Activated T-helper 1 cell treated with anti-CD3 and anti-CD28 coated beads, Interleukin-12 subunit alpha, Interleukin-12 subunit beta, Interleukin-2, Interleukin-4 antibody, amounts not matched to agents 30 ng/mL and 10 ng/mL and 1 ng/mL, durations not matched to agents 14 hours and 24 hours and 36 hours (primary cell): Measurements from ENCODE around the gene LY6G6F. TPM values are rescaled to one million over a fixed set of nuclear protein-coding genes. Genes with fewer than 3 reads are reported as not detected.
"Not testable (repeated sequence)": the region's sequence is repeated elsewhere in the genome, so short reads cannot be mapped to it uniquely, and the experiment has no call there.

Source experiments
- DNase-seq: peaks from one replicate; pipeline ENCODE4 v3.0.0; 2021; ENCODE audit warnings: low spot score
- H3K27ac Mint-ChIP-seq: one replicate; pipeline ENCODE4 v1.8.0; 2021; ENCODE audit warnings: mild to moderate bottlenecking, mixed read lengths
- H3K27me3 Mint-ChIP-seq: one replicate; pipeline ENCODE4 v1.8.0; 2022; ENCODE audit warnings: mild to moderate bottlenecking, moderate library complexity, mixed read lengths; ENCODE audit not compliant: insufficient read depth
- H3K36me3 Mint-ChIP-seq: one replicate; pipeline ENCODE4 v1.8.0; 2021; ENCODE audit warnings: low read depth, mixed read lengths
- H3K4me1 Mint-ChIP-seq: one replicate; pipeline ENCODE4 v1.8.0; 2021; ENCODE audit warnings: low read depth, mixed read lengths
- H3K4me3 Mint-ChIP-seq: one replicate; pipeline ENCODE4 v1.8.0; 2021; ENCODE audit warnings: mild to moderate bottlenecking, moderate library complexity, mixed read lengths
- H3K9me3 Mint-ChIP-seq: one replicate; pipeline ENCODE4 v1.8.0; 2021; ENCODE audit warnings: mixed read lengths
- intact Hi-C: fragments of 100-400 bp; cut with micrococcal nuclease; formaldehyde crosslinking; loops from one replicate; pipeline ENCODE4 v1.15.1; 2024
- total RNA-seq: library from RNA; stranded (reverse); gene quantifications from 2 replicates; pipeline ENCODE4 v1.2.3, GENCODE V29; 2022

The LY6G6F gene
- total RNA-seq, 1 donor from 2014 or later: not detected

- H3K4me1 Mint-ChIP-seq: peaks cover 34% of the 10 kb centered on the region
- no peaks in the 10 kb centered on the region for H3K27me3 Mint-ChIP-seq
- peak overlapping the region; percentile 1 for H3K27ac Mint-ChIP-seq
- no peak for DNase-seq
- intact Hi-C loops: no loop called here
- H3K9me3 Mint-ChIP-seq: no peaks in the 10 kb centered on the region
- peaks cover 22% of the 10 kb centered on the region for H3K36me3 Mint-ChIP-seq
- peak overlapping the region; percentile 98 for H3K4me3 Mint-ChIP-seq
Observed at GRCh38 chr6:31700740-31701401, 5.8 kb upstream of the LY6G6F start.

- Mint-ChIP-seq H3K9me3 (no peaks in the 10 kb centered on the region), H3K27me3 (no peaks in the 10 kb centered on the region), H3K4me3 (peak overlapping the region; percentile 98), H3K27ac (peak overlapping the region; percentile 97), H3K4me1 (peaks cover 34% of the 10 kb centered on the region), H3K36me3 (peaks cover 22% of the 10 kb centered on the region)
- intact Hi-C loops: loop anchor here (1.0 to 2.0 kb wide), 3 partner anchors 22 to 201 kb away; partner anchors contain the start of genes VWA7 and ZBTB12
- DNase-seq: no peak
Observed at GRCh38 chr6:31701666-31702404, 4.8 kb upstream of the LY6G6F start.

GRCh38 chr6:31702405-31702818, 4.3 kb upstream of the LY6G6F start:
- Mint-ChIP-seq H3K4me1 (peaks cover 31% of the 10 kb centered on the region), H3K9me3 (no peaks in the 10 kb centered on the region), H3K27me3 (no peaks in the 10 kb centered on the region), H3K4me3 (peak overlapping the region; percentile 98), H3K36me3 (peaks cover 18% of the 10 kb centered on the region), H3K27ac (peak overlapping the region; percentile 97)
- intact Hi-C loops: loop anchor here (1.0 to 2.0 kb wide), 3 partner anchors 22 to 200 kb away; partner anchors contain the start of genes VWA7 and ZBTB12
- DNase-seq: peak; percentile 11

- Mint-ChIP-seq H3K9me3 (no peaks in the 10 kb centered on the region), H3K4me3 (peak within 1 kb of the TSS; percentile 98), H3K27me3 (no peaks in the 10 kb centered on the region), H3K27ac (peak within 1 kb of the TSS; percentile 97), H3K36me3 (peaks cover 14% of the 10 kb centered on the region), H3K4me1 (peaks cover 25% of the 10 kb centered on the region)
- intact Hi-C loops: loop anchor here (1.0 to 2.0 kb wide), 12 partner anchors 23 to 256 kb away; partner anchors contain the start of genes BAG6, CLIC1, DDAH2 and HSPA1B
- peak; percentile 95 for DNase-seq
Observed at GRCh38 chr6:31702819-31703716, 3.6 kb upstream of the LY6G6F start, which contains the start of gene ABHD16A. ABHD16A (minus strand) TSS chr6:31703324; CDS start chr6:31703281, 43 bp downstream.

GRCh38 chr6:31705931-31706330, 735 bp upstream of the LY6G6F start:
- Mint-ChIP-seq H3K9me3 (no peaks in the 10 kb centered on the region), H3K36me3 (peaks cover 8% of the 10 kb centered on the region), H3K27ac (no peak overlapping the region), H3K4me3 (no peak overlapping the region), H3K4me1 (peaks cover 25% of the 10 kb centered on the region), H3K27me3 (no peaks in the 10 kb centered on the region)
- no peak for DNase-seq
- intact Hi-C loops: no loop called here

GRCh38 chr6:31707701-31708100, 1.0 kb downstream of the LY6G6F start:
- Mint-ChIP-seq H3K27ac (no peak overlapping the region), H3K27me3 (peaks cover 4% of the 10 kb centered on the region), H3K9me3 (no peaks in the 10 kb centered on the region), H3K4me3 (no peak overlapping the region), H3K4me1 (peaks cover 15% of the 10 kb centered on the region), H3K36me3 (peaks cover 2% of the 10 kb centered on the region)
- intact Hi-C loops: no loop called here
- no peak for DNase-seq

GRCh38 chr6:31708224-31708623, 1.6 kb downstream of the LY6G6F start:
- Mint-ChIP-seq H3K27ac (no peak overlapping the region), H3K27me3 (peaks cover 4% of the 10 kb centered on the region), H3K4me3 (no peak overlapping the region), H3K9me3 (no peaks in the 10 kb centered on the region), H3K4me1 (peaks cover 13% of the 10 kb centered on the region), H3K36me3 (peaks cover 2% of the 10 kb centered on the region)
- DNase-seq: no peak
- intact Hi-C loops: no loop called here

GRCh38 chr6:31709157-31709556, 2.5 kb downstream of the LY6G6F start:
- H3K4me1 Mint-ChIP-seq: peaks cover 14% of the 10 kb centered on the region
- H3K27me3 Mint-ChIP-seq, H3K4me3 Mint-ChIP-seq, intact Hi-C loops, DNase-seq, H3K27ac Mint-ChIP-seq, H3K36me3 Mint-ChIP-seq, H3K9me3 Mint-ChIP-seq: not testable (repeated sequence)

- no peak overlapping the region for H3K27ac Mint-ChIP-seq
- H3K4me1 Mint-ChIP-seq: peaks cover 15% of the 10 kb centered on the region
- no peaks in the 10 kb centered on the region for H3K36me3 Mint-ChIP-seq
- intact Hi-C loops: no loop called here
- DNase-seq: no peak
- no peak overlapping the region for H3K4me3 Mint-ChIP-seq
- peaks cover 10% of the 10 kb centered on the region for H3K27me3 Mint-ChIP-seq
- no peaks in the 10 kb centered on the region for H3K9me3 Mint-ChIP-seq
Observed at GRCh38 chr6:31710523-31711219, 4.0 kb downstream of the LY6G6F start.

- Mint-ChIP-seq H3K27ac (no peak overlapping the region), H3K4me1 (peaks cover 15% of the 10 kb centered on the region), H3K27me3 (peaks cover 10% of the 10 kb centered on the region), H3K4me3 (no peak overlapping the region), H3K9me3 (no peaks in the 10 kb centered on the region), H3K36me3 (no peaks in the 10 kb centered on the region)
- intact Hi-C loops: no loop called here
- DNase-seq: no peak
Observed at GRCh38 chr6:31711233-31711632, 4.6 kb downstream of the LY6G6F start.

- Mint-ChIP-seq H3K9me3 (no peaks in the 10 kb centered on the region), H3K27me3 (peaks cover 10% of the 10 kb centered on the region), H3K36me3 (no peaks in the 10 kb centered on the region), H3K4me1 (peaks cover 15% of the 10 kb centered on the region), H3K4me3 (no peak overlapping the region), H3K27ac (no peak overlapping the region)
- intact Hi-C loops: no loop called here
- no peak for DNase-seq
Observed at GRCh38 chr6:31712296-31712695, 5.6 kb downstream of the LY6G6F start.

- no peak overlapping the region for H3K27ac Mint-ChIP-seq
- no peak overlapping the region for H3K4me3 Mint-ChIP-seq
- intact Hi-C loops: no loop called here
- no peaks in the 10 kb centered on the region for H3K9me3 Mint-ChIP-seq
- no peaks in the 10 kb centered on the region for H3K36me3 Mint-ChIP-seq
- no peak for DNase-seq
- H3K27me3 Mint-ChIP-seq: peaks cover 10% of the 10 kb centered on the region
- H3K4me1 Mint-ChIP-seq: peaks cover 15% of the 10 kb centered on the region
Observed at GRCh38 chr6:31713465-31713864, 6.8 kb downstream of the LY6G6F start.
